ENCODE data around the gene HMMR. TPM values are rescaled to one million over a fixed set of nuclear protein-coding genes. Genes with fewer than 3 reads are reported as not detected.
"Not testable (repeated sequence)": the region's sequence is repeated elsewhere in the genome, so short reads cannot be mapped to it uniquely, and the experiment has no call there.

Gene HMMR
- total and polyA plus RNA-seq, 5 donors from 2014 or later: 0.82 to 2.3 (median 1.0) TPM

DNA sequence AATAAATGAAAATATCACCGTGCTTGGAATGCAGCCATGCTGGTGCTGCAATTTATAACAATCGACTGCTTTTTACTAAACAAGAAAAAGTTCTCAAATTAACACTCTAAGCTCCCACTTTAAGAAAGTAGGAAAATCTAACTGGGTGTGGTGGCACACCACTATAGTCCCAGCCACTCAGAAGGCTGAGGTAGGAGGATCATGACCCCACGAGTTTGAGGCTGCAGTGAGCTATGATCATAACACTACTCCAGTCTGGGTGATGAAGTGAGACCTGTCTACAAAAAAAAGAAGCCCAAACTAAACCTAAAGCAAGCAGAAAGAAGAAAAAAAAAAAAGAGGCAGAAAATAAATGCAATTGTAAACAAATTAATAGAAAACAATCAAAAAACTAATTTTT is 12.6 kb upstream of the HMMR start:
- Mint-ChIP-seq H3K4me1 (peaks cover 0 to 14% (median 6%) of the 10 kb centered on the region in 4 donors), H3K36me3 (peaks cover 23% of the 10 kb centered on the region), H3K27me3 (no peaks in the 10 kb centered on the region), H3K9me3 (no peaks in the 10 kb centered on the region), H3K4me3 (no peak overlapping the region), H3K27ac (peak overlapping the region in 2 of 3 donors; percentile 52 to 60)
- DNase-seq (no peak), ATAC-seq (ENCODE audit: low read depth in 2 of 2) (no peak)
- H3K9me3 ChIP-seq (ENCODE audit: control insufficient read depth in 2 of 2, low read length in 2 of 2): no peaks in the 10 kb centered on the region
- H3K27me3 ChIP-seq (ENCODE audit: control insufficient read depth, insufficient read depth, low read length): no peaks in the 10 kb centered on the region
- no peaks in the 10 kb centered on the region for H3K4me1 ChIP-seq (ENCODE audit: control insufficient read depth, insufficient read depth, low read length, poor library complexity, severe bottlenecking)
- H3K36me3 ChIP-seq (ENCODE audit: control insufficient read depth, insufficient read depth, low read length): peaks cover 52% of the 10 kb centered on the region
- H3K27ac ChIP-seq (ENCODE audit: insufficient read depth, low read length, poor library complexity, severe bottlenecking): no peak overlapping the region
- H3K4me3 ChIP-seq (ENCODE audit: low read depth, low read length): no peak overlapping the region

DNA sequence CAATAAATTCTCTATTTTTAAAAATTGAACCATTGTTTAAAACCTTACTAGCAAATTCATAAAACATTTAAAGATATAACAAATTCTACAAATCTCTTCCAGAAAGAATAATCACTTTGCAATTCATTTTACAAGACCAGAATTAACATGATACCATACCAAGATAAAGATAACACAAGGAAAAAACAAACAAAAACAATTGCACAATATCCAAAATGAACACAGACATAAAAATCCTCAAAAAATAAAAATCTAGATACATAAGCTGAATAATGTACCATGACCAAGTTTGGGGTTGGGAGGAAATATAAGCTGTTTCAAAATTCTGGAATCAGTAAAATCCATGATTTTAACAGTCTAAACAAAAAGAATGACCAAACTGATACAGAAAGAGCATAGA is 11.9 kb upstream of the HMMR start:
- no peak overlapping the region for H3K27ac ChIP-seq (ENCODE audit: insufficient read depth, low read length, poor library complexity, severe bottlenecking)
- no peak for ATAC-seq (ENCODE audit: low read depth in 2 of 2)
- H3K9me3 ChIP-seq (ENCODE audit: control insufficient read depth in 2 of 2, low read length in 2 of 2): no peaks in the 10 kb centered on the region
- no peak for DNase-seq
- H3K27me3 ChIP-seq (ENCODE audit: control insufficient read depth, insufficient read depth, low read length): no peaks in the 10 kb centered on the region
- peak overlapping the region in 2 of 3 donors; percentile 43 to 44 for H3K27ac Mint-ChIP-seq
- no peak overlapping the region for H3K4me3 Mint-ChIP-seq
- no peaks in the 10 kb centered on the region for H3K9me3 Mint-ChIP-seq
- H3K36me3 ChIP-seq (ENCODE audit: control insufficient read depth, insufficient read depth, low read length): peaks cover 49% of the 10 kb centered on the region
- H3K4me1 Mint-ChIP-seq: peaks cover 0 to 15% (median 6%) of the 10 kb centered on the region in 4 donors
- H3K36me3 Mint-ChIP-seq: peaks cover 23% of the 10 kb centered on the region
- no peak overlapping the region for H3K4me3 ChIP-seq (ENCODE audit: low read depth, low read length)
- no peaks in the 10 kb centered on the region for H3K4me1 ChIP-seq (ENCODE audit: control insufficient read depth, insufficient read depth, low read length, poor library complexity, severe bottlenecking)
- no peaks in the 10 kb centered on the region for H3K27me3 Mint-ChIP-seq

- no peaks in the 10 kb centered on the region for H3K4me1 ChIP-seq (ENCODE audit: control insufficient read depth, insufficient read depth, low read length, poor library complexity, severe bottlenecking)
- H3K27ac Mint-ChIP-seq: peak overlapping the region in 1 of 3 donors; percentile 52
- no peaks in the 10 kb centered on the region for H3K27me3 ChIP-seq (ENCODE audit: control insufficient read depth, insufficient read depth, low read length)
- ATAC-seq (ENCODE audit: low read depth in 2 of 2) (no peak), DNase-seq (no peak)
- peaks cover 6 to 24% (median 18%) of the 10 kb centered on the region in 4 donors for H3K4me1 Mint-ChIP-seq
- H3K4me3 Mint-ChIP-seq: no peak overlapping the region
- no peaks in the 10 kb centered on the region for H3K9me3 ChIP-seq (ENCODE audit: control insufficient read depth in 2 of 2, low read length in 2 of 2)
- no peaks in the 10 kb centered on the region for H3K9me3 Mint-ChIP-seq
- H3K27me3 Mint-ChIP-seq: no peaks in the 10 kb centered on the region
- no peak overlapping the region for H3K4me3 ChIP-seq (ENCODE audit: low read depth, low read length)
- peaks cover 42% of the 10 kb centered on the region for H3K36me3 ChIP-seq (ENCODE audit: control insufficient read depth, insufficient read depth, low read length)
- no peak overlapping the region for H3K27ac ChIP-seq (ENCODE audit: insufficient read depth, low read length, poor library complexity, severe bottlenecking)
- H3K36me3 Mint-ChIP-seq: peaks cover 33% of the 10 kb centered on the region
Observed at GRCh38 chr5:163451489-163451888, 8.9 kb upstream of the HMMR start.

- H3K36me3 Mint-ChIP-seq: peaks cover 18% of the 10 kb centered on the region
- no peak for ATAC-seq (ENCODE audit: low read depth in 2 of 2)
- Histone ChIP-seq H3K27ac (ENCODE audit: insufficient read depth, low read length, poor library complexity, severe bottlenecking) (peak overlapping the region; percentile 8), H3K9me3 (ENCODE audit: control insufficient read depth in 2 of 2, low read length in 2 of 2) (no peaks in the 10 kb centered on the region), H3K4me3 (ENCODE audit: low read depth, low read length) (no peak overlapping the region), H3K27me3 (ENCODE audit: control insufficient read depth, insufficient read depth, low read length) (no peaks in the 10 kb centered on the region), H3K4me1 (ENCODE audit: control insufficient read depth, insufficient read depth, low read length, poor library complexity, severe bottlenecking) (peaks cover 18% of the 10 kb centered on the region), H3K36me3 (ENCODE audit: control insufficient read depth, insufficient read depth, low read length) (peaks cover 28% of the 10 kb centered on the region)
- H3K4me3 Mint-ChIP-seq: no peak overlapping the region
- H3K27me3 Mint-ChIP-seq: no peaks in the 10 kb centered on the region
- no peak overlapping the region for H3K27ac Mint-ChIP-seq
- no peaks in the 10 kb centered on the region for H3K9me3 Mint-ChIP-seq
- peaks cover 7 to 32% (median 25%) of the 10 kb centered on the region in 4 donors for H3K4me1 Mint-ChIP-seq
- no peak for DNase-seq
Observed at GRCh38 chr5:163453705-163454104, 6.7 kb upstream of the HMMR start.

DNA sequence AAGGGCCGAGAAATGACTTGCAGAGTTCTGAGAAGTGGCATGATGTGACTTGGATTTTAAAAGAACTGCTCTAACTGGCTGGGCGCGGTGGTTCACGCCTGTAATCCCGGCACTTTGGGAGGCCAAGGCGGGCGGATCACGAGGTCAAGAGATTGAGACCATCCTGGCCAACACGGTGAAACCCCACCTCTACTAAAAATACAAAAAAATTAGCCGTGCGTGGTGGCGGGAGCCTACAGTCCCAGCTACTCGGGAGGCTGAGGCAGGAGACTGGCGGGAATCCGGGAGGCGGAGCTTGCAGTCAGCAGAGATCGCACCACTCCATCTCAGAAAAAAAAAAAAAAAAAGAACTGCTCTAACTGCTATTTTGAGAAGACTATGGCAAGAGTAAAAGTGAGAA is 5.0 kb upstream of the HMMR start:
- not testable (repeated sequence) for DNase-seq; H3K27me3 Mint-ChIP-seq; H3K9me3 ChIP-seq (ENCODE audit: control insufficient read depth in 2 of 2, low read length in 2 of 2); H3K4me3 ChIP-seq (ENCODE audit: low read depth, low read length); ATAC-seq (ENCODE audit: low read depth in 2 of 2); H3K27me3 ChIP-seq (ENCODE audit: control insufficient read depth, insufficient read depth, low read length); H3K9me3 Mint-ChIP-seq; H3K27ac ChIP-seq (ENCODE audit: insufficient read depth, low read length, poor library complexity, severe bottlenecking)
- peaks cover 25% of the 10 kb centered on the region for H3K4me1 ChIP-seq (ENCODE audit: control insufficient read depth, insufficient read depth, low read length, poor library complexity, severe bottlenecking)
- H3K36me3 ChIP-seq (ENCODE audit: control insufficient read depth, insufficient read depth, low read length): peaks cover 28% of the 10 kb centered on the region
- Mint-ChIP-seq H3K4me3 (peak overlapping the region in 1 of 4 donors; percentile 55), H3K36me3 (peaks cover 18% of the 10 kb centered on the region), H3K4me1 (peaks cover 13 to 40% (median 28%) of the 10 kb centered on the region in 4 donors), H3K27ac (peak overlapping the region in 2 of 3 donors; percentile 12 to 40)

- H3K9me3 ChIP-seq (ENCODE audit: control insufficient read depth in 2 of 2, low read length in 2 of 2): no peaks in the 10 kb centered on the region
- no peaks in the 10 kb centered on the region for H3K27me3 ChIP-seq (ENCODE audit: control insufficient read depth, insufficient read depth, low read length)
- Mint-ChIP-seq H3K4me3 (peak overlapping the region in 2 of 4 donors; percentile 9 to 31), H3K4me1 (peaks cover 13 to 45% (median 32%) of the 10 kb centered on the region in 4 donors), H3K36me3 (peaks cover 18% of the 10 kb centered on the region), H3K27ac (peak overlapping the region in 1 of 3 donors; percentile 66), H3K27me3 (peaks cover 9% of the 10 kb centered on the region), H3K9me3 (no peaks in the 10 kb centered on the region)
- peaks cover 25% of the 10 kb centered on the region for H3K36me3 ChIP-seq (ENCODE audit: control insufficient read depth, insufficient read depth, low read length)
- H3K27ac ChIP-seq (ENCODE audit: insufficient read depth, low read length, poor library complexity, severe bottlenecking): no peak overlapping the region
- DNase-seq (no peak), ATAC-seq (ENCODE audit: low read depth in 2 of 2) (no peak)
- no peak overlapping the region for H3K4me3 ChIP-seq (ENCODE audit: low read depth, low read length)
- H3K4me1 ChIP-seq (ENCODE audit: control insufficient read depth, insufficient read depth, low read length, poor library complexity, severe bottlenecking): peaks cover 32% of the 10 kb centered on the region
Observed at GRCh38 chr5:163456029-163456589, 4.3 kb upstream of the HMMR start.

DNA sequence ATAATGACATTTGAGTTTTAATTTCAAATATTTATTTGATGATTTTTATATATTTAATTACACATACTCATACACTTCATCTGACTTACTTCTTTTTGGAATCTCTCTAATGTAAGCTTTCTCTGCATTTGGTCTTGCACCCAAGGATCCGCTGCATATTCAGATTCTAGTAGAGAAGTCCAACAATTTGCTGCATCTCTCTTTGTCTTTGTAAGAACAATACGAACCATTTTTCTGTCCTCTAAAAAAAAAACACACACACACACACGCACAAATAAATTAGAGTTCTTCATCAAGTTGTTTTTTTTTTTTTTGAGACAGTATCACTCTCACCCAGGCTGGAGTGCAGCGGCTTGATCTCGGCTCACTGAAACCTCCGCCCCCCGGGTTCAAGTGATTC is 3.6 kb upstream of the HMMR start:
- Mint-ChIP-seq H3K9me3 (no peaks in the 10 kb centered on the region), H3K4me1 (peaks cover 17 to 51% (median 36%) of the 10 kb centered on the region in 4 donors), H3K4me3 (peak overlapping the region in 1 of 4 donors; percentile 9), H3K36me3 (peaks cover 18% of the 10 kb centered on the region), H3K27me3 (peaks cover 9% of the 10 kb centered on the region), H3K27ac (peak overlapping the region in 2 of 3 donors; percentile 36 to 92)
- DNase-seq: no peak
- Histone ChIP-seq H3K4me1 (ENCODE audit: control insufficient read depth, insufficient read depth, low read length, poor library complexity, severe bottlenecking) (peaks cover 36% of the 10 kb centered on the region), H3K9me3 (ENCODE audit: control insufficient read depth in 2 of 2, low read length in 2 of 2) (no peaks in the 10 kb centered on the region), H3K36me3 (ENCODE audit: control insufficient read depth, insufficient read depth, low read length) (peaks cover 25% of the 10 kb centered on the region), H3K27ac (ENCODE audit: insufficient read depth, low read length, poor library complexity, severe bottlenecking) (no peak overlapping the region), H3K27me3 (ENCODE audit: control insufficient read depth, insufficient read depth, low read length) (no peaks in the 10 kb centered on the region), H3K4me3 (ENCODE audit: low read depth, low read length) (no peak overlapping the region)
- no peak for ATAC-seq (ENCODE audit: low read depth in 2 of 2)

- peaks cover 52% of the 10 kb centered on the region for H3K4me1 ChIP-seq (ENCODE audit: control insufficient read depth, insufficient read depth, low read length, poor library complexity, severe bottlenecking)
- ATAC-seq (ENCODE audit: low read depth in 2 of 2): no peak
- H3K9me3 ChIP-seq (ENCODE audit: control insufficient read depth in 2 of 2, low read length in 2 of 2): no peaks in the 10 kb centered on the region
- peak overlapping the region; percentile 90 for H3K4me3 ChIP-seq (ENCODE audit: low read depth, low read length)
- peak overlapping the region; percentile 97 for H3K27ac ChIP-seq (ENCODE audit: insufficient read depth, low read length, poor library complexity, severe bottlenecking)
- Mint-ChIP-seq H3K27me3 (peaks cover 9% of the 10 kb centered on the region), H3K4me1 (peaks cover 18 to 65% (median 44%) of the 10 kb centered on the region in 4 donors), H3K27ac (peak overlapping the region; percentile 98 to 100 (median 100)), H3K36me3 (peaks cover 18% of the 10 kb centered on the region), H3K4me3 (peak overlapping the region; percentile 95 to 99 (median 98)), H3K9me3 (no peaks in the 10 kb centered on the region)
- H3K27me3 ChIP-seq (ENCODE audit: control insufficient read depth, insufficient read depth, low read length): no peaks in the 10 kb centered on the region
- peaks cover 15% of the 10 kb centered on the region for H3K36me3 ChIP-seq (ENCODE audit: control insufficient read depth, insufficient read depth, low read length)
- DNase-seq: peak in 1 of 3 donors; percentile 31
Observed at GRCh38 chr5:163458778-163459385, 1.6 kb upstream of the HMMR start.
